Loucy (cell line): ENCODE results near the gene EDIL3.

Experiments
- H2AFZ ChIP-seq: fragments of 200-600 bp; sonication (generic); 2 replicates; pipeline ENCODE4 v1.6.0; 2016; ENCODE audit warnings: antibody characterized with exemption, mild to moderate bottlenecking, low read length, moderate library complexity
- H3F3A ChIP-seq: fragments of 200-600 bp; 2 replicates; pipeline ENCODE4 v1.6.0; 2016; ENCODE audit warnings: antibody characterized with exemption, low read depth, mild to moderate bottlenecking
- H3K27me3 ChIP-seq: fragments of 200-600 bp; sonication (generic); 2 replicates; pipeline ENCODE4 v1.6.1; 2014; ENCODE audit warnings: low read length, mild to moderate bottlenecking; ENCODE audit not compliant: insufficient read depth, poor library complexity, severe bottlenecking
- H3K36me3 ChIP-seq: fragments of 200-600 bp; sonication (generic); 2 replicates; pipeline ENCODE4 v1.6.1; 2016; ENCODE audit warnings: low read length; ENCODE audit not compliant: insufficient read depth
- H3K4me1 ChIP-seq: fragments of 200-600 bp; sonication (generic); 2 replicates; pipeline ENCODE4 v1.5.1; 2014; ENCODE audit warnings: low read length, mild to moderate bottlenecking; ENCODE audit not compliant: insufficient read depth, poor library complexity, severe bottlenecking
- H3K4me2 ChIP-seq: fragments of 200-600 bp; sonication (generic); 2 replicates; pipeline ENCODE4 v1.6.0; 2014; ENCODE audit warnings: antibody characterized with exemption, low read length, low read depth, mild to moderate bottlenecking; ENCODE audit not compliant: poor library complexity, severe bottlenecking
- H3K4me3 ChIP-seq: fragments of 200-600 bp; sonication (generic); 2 replicates; pipeline ENCODE4 v1.5.1; 2014; ENCODE audit warnings: low read length, mild to moderate bottlenecking, mixed read lengths; ENCODE audit not compliant: poor library complexity, severe bottlenecking
- H3K79me2 ChIP-seq: fragments of 200-600 bp; sonication (generic); 2 replicates; pipeline ENCODE4 v1.6.1; 2014; ENCODE audit warnings: low read length; ENCODE audit not compliant: insufficient read depth
- H3K9ac ChIP-seq: fragments of 200-600 bp; sonication (generic); 2 replicates; pipeline ENCODE4 v1.6.0; 2014; ENCODE audit warnings: mild to moderate bottlenecking, low read depth, low read length, moderate library complexity; ENCODE audit not compliant: poor library complexity, severe bottlenecking
- H3K9me2 ChIP-seq: fragments of 200-600 bp; sonication (generic); replicated peaks from 2 replicates; pipeline ENCODE4 v1.6.1; 2016; ENCODE audit warnings: low read depth, low read length, mixed read lengths
- H3K9me3 ChIP-seq: fragments of 200-600 bp; sonication (generic); 2 replicates; pipeline ENCODE4 v1.6.1; 2014; ENCODE audit warnings: mild to moderate bottlenecking, antibody characterized with exemption, low read length, low read depth; ENCODE audit not compliant: insufficient read depth
- H4K20me1 ChIP-seq: fragments of 200-600 bp; sonication (generic); 2 replicates; pipeline ENCODE4 v1.6.0; 2014; ENCODE audit warnings: antibody characterized with exemption, low read length, mild to moderate bottlenecking; ENCODE audit not compliant: insufficient read depth, poor library complexity, severe bottlenecking
- EZH2phosphoT487 ChIP-seq: fragments of 200-600 bp; IDR thresholded peaks from 2 replicates; pipeline ENCODE4 v1.6.1; 2018; ENCODE audit warnings: antibody characterized with exemption, mild to moderate bottlenecking, moderate library complexity, borderline replicate concordance
- TF ChIP-seq, protein P1 (sequence below): fragments of 200-600 bp; sonication (generic); conservative IDR thresholded peaks from 2 replicates; pipeline ENCODE4 v1.5.1; 2014; ENCODE audit warnings: mild to moderate bottlenecking, antibody characterized with exemption, low read length

The EDIL3 gene

DNA sequence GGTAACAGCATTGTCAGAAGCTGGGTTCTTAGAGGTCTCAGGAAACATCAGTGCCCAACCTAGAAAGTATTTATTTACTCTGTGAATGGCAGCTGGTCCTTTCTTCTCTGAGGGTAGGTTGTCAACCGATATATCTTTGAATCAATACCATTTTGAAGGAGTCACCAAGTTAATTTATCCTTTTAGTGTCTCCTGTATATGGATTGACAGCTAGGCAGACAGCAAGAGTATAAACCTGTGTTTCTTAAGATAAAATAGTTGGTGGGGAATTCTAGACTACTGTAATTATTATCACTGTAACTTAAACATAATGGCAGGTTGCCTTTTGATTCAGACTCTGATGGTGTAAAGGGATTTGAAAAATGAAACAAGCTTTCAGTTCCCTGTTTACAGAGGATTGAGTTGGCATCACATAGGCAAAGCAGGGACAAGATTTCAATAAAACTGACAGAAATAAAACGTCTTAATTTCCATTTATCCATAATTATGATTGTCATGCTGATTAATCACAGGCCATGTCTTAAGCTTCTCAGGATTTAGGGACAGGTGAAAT is 473.2 kb downstream of the EDIL3 start:
- Histone ChIP-seq H3K4me2 (no peak overlapping the region), H4K20me1 (no peaks in the 10 kb centered on the region), H3F3A (no peaks in the 10 kb centered on the region), H3K36me3 (no peaks in the 10 kb centered on the region), H3K9ac (no peak overlapping the region), H3K4me3 (no peak overlapping the region), H2AFZ (no peak overlapping the region), H3K9me2 (no peaks in the 10 kb centered on the region), H3K27me3 (no peaks in the 10 kb centered on the region), H3K79me2 (no peaks in the 10 kb centered on the region), H3K9me3 (no peaks in the 10 kb centered on the region), H3K4me1 (no peaks in the 10 kb centered on the region)
- TF ChIP-seq, protein P1, sequence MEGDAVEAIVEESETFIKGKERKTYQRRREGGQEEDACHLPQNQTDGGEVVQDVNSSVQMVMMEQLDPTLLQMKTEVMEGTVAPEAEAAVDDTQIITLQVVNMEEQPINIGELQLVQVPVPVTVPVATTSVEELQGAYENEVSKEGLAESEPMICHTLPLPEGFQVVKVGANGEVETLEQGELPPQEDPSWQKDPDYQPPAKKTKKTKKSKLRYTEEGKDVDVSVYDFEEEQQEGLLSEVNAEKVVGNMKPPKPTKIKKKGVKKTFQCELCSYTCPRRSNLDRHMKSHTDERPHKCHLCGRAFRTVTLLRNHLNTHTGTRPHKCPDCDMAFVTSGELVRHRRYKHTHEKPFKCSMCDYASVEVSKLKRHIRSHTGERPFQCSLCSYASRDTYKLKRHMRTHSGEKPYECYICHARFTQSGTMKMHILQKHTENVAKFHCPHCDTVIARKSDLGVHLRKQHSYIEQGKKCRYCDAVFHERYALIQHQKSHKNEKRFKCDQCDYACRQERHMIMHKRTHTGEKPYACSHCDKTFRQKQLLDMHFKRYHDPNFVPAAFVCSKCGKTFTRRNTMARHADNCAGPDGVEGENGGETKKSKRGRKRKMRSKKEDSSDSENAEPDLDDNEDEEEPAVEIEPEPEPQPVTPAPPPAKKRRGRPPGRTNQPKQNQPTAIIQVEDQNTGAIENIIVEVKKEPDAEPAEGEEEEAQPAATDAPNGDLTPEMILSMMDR: no peak
- TF ChIP-seq EZH2phosphoT487: no peak

DNA sequence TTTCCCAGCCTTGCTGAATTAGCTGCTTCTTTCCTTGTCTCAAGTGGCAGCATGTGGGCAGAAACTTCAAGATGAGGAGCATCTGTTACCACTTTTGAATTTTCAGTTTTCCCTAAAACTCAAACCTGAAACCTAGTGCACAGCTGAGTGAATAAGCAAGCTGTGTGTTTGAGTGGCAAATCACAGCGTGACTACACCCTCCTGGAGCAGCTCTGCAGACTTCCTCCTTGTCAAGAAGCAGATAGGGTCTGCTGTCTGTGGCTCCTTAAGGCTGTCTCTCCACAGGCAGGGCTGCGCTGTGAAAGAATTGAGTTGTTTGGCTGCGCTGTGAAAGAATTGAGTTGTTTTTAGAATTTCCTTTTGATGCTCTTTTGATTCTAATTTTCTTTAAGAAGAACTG is 484.4 kb downstream of the EDIL3 start:
- H3K4me3 ChIP-seq: no peak overlapping the region
- H3K4me1 ChIP-seq: no peaks in the 10 kb centered on the region
- H3F3A ChIP-seq: no peaks in the 10 kb centered on the region
- H3K9me3 ChIP-seq: no peaks in the 10 kb centered on the region
- H3K79me2 ChIP-seq: no peaks in the 10 kb centered on the region
- H4K20me1 ChIP-seq: no peaks in the 10 kb centered on the region
- H3K4me2 ChIP-seq: no peak overlapping the region
- no peaks in the 10 kb centered on the region for H3K36me3 ChIP-seq
- H3K27me3 ChIP-seq: peaks cover 5% of the 10 kb centered on the region
- no peaks in the 10 kb centered on the region for H3K9me2 ChIP-seq
- H3K9ac ChIP-seq: no peak overlapping the region
- no peak for TF ChIP-seq EZH2phosphoT487
- TF ChIP-seq, protein P1: no peak
- H2AFZ ChIP-seq: no peak overlapping the region

DNA sequence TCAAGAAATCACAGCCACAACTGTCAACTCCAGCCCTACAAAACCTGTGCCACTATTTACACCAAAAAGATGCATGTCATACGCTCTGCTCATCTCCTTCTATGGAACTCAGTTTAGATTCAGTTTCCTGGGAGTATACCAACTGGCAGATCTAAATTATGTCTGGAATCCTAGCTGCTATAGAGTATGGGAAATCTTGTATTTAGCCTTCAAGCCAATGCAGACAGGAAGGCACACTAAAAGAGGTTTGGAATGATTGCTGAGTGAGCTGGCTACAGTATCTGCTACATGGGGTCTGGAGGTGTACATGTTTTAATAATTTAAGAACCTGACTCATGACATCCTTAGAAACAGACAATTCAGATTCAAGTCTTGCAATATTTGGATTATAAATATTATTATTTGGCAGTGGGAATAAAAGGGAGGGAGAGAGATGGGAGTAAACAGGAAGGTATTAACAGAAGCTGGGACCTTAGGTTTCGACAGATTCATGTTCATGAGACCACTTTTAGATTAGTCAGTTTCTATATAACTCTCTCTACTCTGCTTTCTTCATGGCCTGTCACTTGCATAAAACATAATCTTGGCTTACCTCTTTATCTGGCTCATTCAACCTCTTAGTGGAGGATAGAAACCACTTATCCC is 485.2 kb downstream of the EDIL3 start:
- H3K4me1 ChIP-seq: no peaks in the 10 kb centered on the region
- H3K9me3 ChIP-seq: no peaks in the 10 kb centered on the region
- H3K9ac ChIP-seq: no peak overlapping the region
- H4K20me1 ChIP-seq: no peaks in the 10 kb centered on the region
- H3F3A ChIP-seq: no peaks in the 10 kb centered on the region
- H3K36me3 ChIP-seq: no peaks in the 10 kb centered on the region
- no peak overlapping the region for H3K4me2 ChIP-seq
- no peak overlapping the region for H2AFZ ChIP-seq
- H3K9me2 ChIP-seq: no peaks in the 10 kb centered on the region
- H3K79me2 ChIP-seq: no peaks in the 10 kb centered on the region
- H3K4me3 ChIP-seq: no peak overlapping the region
- TF ChIP-seq, protein P1: no peak
- no peak for TF ChIP-seq EZH2phosphoT487
- peaks cover 5% of the 10 kb centered on the region for H3K27me3 ChIP-seq
